Measurements from ENCODE around the gene GATA6.

The GATA6 gene

DNA sequence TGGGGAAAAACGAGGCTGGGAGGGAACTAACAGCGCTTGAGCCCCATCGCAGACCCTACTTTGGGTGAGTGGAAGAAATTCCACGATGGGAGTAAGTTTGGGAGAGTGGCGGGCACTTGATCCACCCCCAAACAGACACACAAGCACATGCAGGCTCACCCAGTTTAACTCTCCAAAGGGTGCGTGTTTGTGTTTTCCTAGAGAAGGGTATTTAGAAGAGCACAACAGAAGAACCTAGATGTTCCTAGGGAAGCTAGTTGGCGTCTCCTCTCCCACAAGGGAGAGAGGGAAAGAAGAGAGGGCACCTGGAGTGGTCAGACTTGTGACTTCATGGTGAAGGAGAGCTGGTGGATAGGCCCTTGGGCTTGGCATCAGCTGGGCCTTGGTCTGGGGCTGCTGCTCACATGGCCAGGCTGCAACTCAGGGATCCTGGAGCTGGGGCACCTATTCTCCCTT lies 3.2 kb downstream of the GATA6 start:
- CTCF ChIA-PET: interaction anchor here (1.1 to 2.9 kb wide), 2 partner anchors 213 to 390 kb away, joined by 3 to 13 read pairs; no protein-coding TSS in a partner anchor
- DNase-seq (ENCODE audit: low read depth, low spot score): no peak
- POLR2A ChIA-PET: no interaction called here

DNA sequence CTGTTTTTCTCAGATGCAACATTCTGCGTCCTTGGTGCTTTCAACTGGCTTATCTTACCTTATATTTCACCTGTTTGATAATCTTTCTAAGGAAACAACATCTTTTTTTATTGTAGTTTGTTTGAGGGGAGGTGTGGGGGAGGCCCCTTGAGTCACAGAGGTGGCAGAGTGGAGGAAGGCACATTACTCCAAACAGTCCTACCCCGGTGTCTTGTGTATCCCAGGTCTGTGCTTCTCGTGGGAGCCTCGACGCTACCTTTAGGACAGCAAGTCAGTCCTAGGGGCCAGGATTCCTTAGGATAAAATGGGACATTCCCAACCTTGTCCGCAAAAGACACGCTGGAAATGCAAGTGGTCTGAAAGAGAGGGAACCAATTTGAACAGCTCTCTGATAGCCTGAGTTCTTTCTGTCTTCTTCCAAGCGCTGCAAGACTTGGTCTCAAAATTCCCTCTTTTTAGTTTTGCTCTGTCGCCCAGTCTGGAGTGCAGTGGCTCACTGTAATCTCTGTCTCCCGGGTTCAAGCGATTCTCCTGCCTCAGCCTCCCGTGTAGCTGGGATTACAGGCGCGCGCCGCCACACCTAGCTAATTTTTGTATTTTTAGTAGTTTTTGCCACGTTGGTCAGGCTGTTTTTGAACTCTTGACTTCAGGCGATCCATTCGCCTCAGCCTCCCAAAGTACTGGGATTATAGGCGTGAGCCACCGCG lies 4.0 kb downstream of the GATA6 start:
- no peak for DNase-seq (ENCODE audit: low read depth, low spot score)
- ChIA-PET POLR2A (no interaction called here), CTCF (interaction anchor here (1.1 to 2.9 kb wide), 3 partner anchors 214 to 389 kb away, joined by 3 to 13 read pairs (median 3); no protein-coding TSS in a partner anchor)
- H3K4me3 ChIP-seq (ENCODE audit: low read depth, low read length): peak overlapping the region; percentile 6; the same call in 1 of the 2 replicates
- TF ChIP-seq, protein P1, sequence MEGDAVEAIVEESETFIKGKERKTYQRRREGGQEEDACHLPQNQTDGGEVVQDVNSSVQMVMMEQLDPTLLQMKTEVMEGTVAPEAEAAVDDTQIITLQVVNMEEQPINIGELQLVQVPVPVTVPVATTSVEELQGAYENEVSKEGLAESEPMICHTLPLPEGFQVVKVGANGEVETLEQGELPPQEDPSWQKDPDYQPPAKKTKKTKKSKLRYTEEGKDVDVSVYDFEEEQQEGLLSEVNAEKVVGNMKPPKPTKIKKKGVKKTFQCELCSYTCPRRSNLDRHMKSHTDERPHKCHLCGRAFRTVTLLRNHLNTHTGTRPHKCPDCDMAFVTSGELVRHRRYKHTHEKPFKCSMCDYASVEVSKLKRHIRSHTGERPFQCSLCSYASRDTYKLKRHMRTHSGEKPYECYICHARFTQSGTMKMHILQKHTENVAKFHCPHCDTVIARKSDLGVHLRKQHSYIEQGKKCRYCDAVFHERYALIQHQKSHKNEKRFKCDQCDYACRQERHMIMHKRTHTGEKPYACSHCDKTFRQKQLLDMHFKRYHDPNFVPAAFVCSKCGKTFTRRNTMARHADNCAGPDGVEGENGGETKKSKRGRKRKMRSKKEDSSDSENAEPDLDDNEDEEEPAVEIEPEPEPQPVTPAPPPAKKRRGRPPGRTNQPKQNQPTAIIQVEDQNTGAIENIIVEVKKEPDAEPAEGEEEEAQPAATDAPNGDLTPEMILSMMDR (IDR thresholded peaks at IDR 0.05; ENCODE audit: insufficient read depth, low read length, missing control alignments): no peak

More for the DNA sequence above, 3.2 kb downstream of the GATA6 start:
- H3K4me3 ChIP-seq (ENCODE audit: low read depth, low read length): peak overlapping the region; percentile 40
- TF ChIP-seq, protein P1 (IDR thresholded peaks at IDR 0.05; ENCODE audit: insufficient read depth, low read length, missing control alignments): no peak

DNA sequence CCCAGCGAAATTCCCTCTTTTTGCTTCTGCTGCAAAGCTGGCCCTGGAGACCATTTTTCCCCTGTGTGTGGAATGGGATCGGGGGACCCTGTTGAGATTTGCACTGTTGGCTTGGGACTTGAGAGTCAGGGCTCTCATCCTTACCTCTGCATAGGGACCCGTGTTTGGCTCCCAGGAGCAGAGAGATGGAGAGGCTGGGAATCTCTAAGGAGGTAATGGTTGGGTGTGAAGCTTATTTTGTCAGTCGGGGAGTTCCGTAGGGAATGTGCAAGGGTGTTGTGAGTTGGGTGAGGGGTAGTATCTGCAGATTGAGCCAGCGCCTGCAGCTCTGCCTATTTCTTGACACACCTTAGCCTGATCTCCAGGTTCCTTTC lies 4.5 kb downstream of the GATA6 start:
- no peak for DNase-seq (ENCODE audit: low read depth, low spot score)
- CTCF ChIA-PET: interaction anchor here (1.2 to 2.9 kb wide), 3 partner anchors 11 to 389 kb away, joined by 3 to 13 read pairs (median 3); no protein-coding TSS in a partner anchor
- TF ChIP-seq, protein P1 (IDR thresholded peaks at IDR 0.05; ENCODE audit: insufficient read depth, low read length, missing control alignments): no peak
- H3K4me3 ChIP-seq (ENCODE audit: low read depth, low read length): no peak overlapping the region
- POLR2A ChIA-PET: no interaction called here

DNA sequence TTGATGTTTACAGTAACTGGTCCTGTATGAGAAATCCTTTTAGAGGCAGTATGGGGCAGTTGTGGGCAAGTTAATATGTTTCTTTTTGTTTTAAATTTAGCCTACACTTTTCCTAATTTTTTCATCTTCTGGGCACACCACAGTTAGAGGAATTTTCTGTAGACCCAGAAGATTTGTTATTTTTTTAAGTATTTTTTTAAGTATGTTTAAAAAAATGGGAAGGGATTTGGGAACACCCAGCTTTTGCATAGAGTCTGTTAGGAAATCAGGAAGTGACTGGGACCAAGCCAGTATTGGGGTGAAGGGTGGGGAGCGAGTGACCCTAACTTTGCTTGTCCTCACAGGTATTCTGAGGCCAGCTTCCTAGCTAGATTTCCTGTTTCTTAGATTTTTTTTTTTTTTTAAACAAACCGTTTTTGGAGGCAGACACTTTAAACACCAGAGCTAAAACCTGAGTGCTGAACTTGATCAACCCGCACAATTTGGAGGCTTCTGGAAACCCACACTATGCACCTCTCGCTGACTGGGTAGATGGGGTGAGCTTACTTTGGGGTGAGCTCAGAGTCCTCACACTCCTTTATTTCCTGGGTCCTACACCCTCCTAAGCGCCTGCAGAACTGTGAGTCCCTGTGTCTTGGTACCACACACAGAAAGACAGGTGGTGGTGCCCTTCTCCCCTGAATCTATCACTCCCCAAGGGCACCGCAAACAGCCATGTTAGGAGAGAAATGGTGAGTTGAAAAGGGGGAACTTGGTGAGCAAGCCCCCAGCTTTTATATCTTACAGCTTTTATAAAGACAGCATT lies 5.2 kb downstream of the GATA6 start:
- H3K4me3 ChIP-seq (ENCODE audit: low read depth, low read length): no peak overlapping the region
- CTCF ChIA-PET: interaction anchor here (1.2 to 2.9 kb wide), 3 partner anchors 11 to 388 kb away, joined by 3 to 13 read pairs (median 3); no protein-coding TSS in a partner anchor
- POLR2A ChIA-PET: interaction anchor here (0.8 kb wide), 1 partner anchor 384 kb away, joined by 3 read pairs; no protein-coding TSS in a partner anchor
- no peak for DNase-seq (ENCODE audit: low read depth, low spot score)
- TF ChIP-seq, protein P1 (IDR thresholded peaks at IDR 0.05; ENCODE audit: insufficient read depth, low read length, missing control alignments): no peak

- H3K4me3 ChIP-seq (ENCODE audit: low read depth, low read length): no peak overlapping the region
- POLR2A ChIA-PET: interaction anchor here (0.8 kb wide), 1 partner anchor 384 kb away, joined by 3 read pairs; no protein-coding TSS in a partner anchor
- CTCF ChIA-PET: interaction anchor here (1.2 kb wide), 1 partner anchor 10 kb away, joined by 3 read pairs; no protein-coding TSS in a partner anchor
- no peak for DNase-seq (ENCODE audit: low read depth, low spot score)
- TF ChIP-seq, protein P1 (IDR thresholded peaks at IDR 0.05; ENCODE audit: insufficient read depth, low read length, missing control alignments): no peak
These were observed 6.0 kb downstream of the GATA6 start for GRCh38 chr18:22175346-22175745.

Measured in AG04449 (cell line).